ENCODE data around the gene DRC7.
A peak's percentile ranks its signal among the peaks of the same experiment; 100 is the strongest.

Gene DRC7

GRCh38 chr16:57764341-57765159, 69.9 kb downstream of the DRC7 start:
- H3K4me1 ChIP-seq (ENCODE audit: control insufficient read depth, insufficient read depth, low read length), result peaks cover 4% of the 10 kb centered on the region
- DNase-seq (ENCODE audit: low read depth), result peak; percentile 68
- H3K36me3 ChIP-seq (ENCODE audit: control insufficient read depth, insufficient read depth, low read length, severe bottlenecking), result peaks cover 26% of the 10 kb centered on the region
- no peak overlapping the region for H3K4me3 ChIP-seq (ENCODE audit: low read length)
- H3K27me3 ChIP-seq (replicated peaks; ENCODE audit: control insufficient read depth, insufficient read depth, low read length), result no peaks in the 10 kb centered on the region
- H3K9me3 ChIP-seq (ENCODE audit: control insufficient read depth, low read length), result no peaks in the 10 kb centered on the region
- no peak overlapping the region for H3K9ac ChIP-seq (ENCODE audit: low read length)

GRCh38 chr16:57765160-57765728, 70.6 kb downstream of the DRC7 start:
- DNase-seq (ENCODE audit: low read depth), result no peak
- peaks cover 33% of the 10 kb centered on the region for H3K36me3 ChIP-seq (ENCODE audit: control insufficient read depth, insufficient read depth, low read length, severe bottlenecking)
- no peak overlapping the region for H3K4me3 ChIP-seq (ENCODE audit: low read length)
- H3K9me3 ChIP-seq (ENCODE audit: control insufficient read depth, low read length), result no peaks in the 10 kb centered on the region
- H3K27me3 ChIP-seq (replicated peaks; ENCODE audit: control insufficient read depth, insufficient read depth, low read length), result no peaks in the 10 kb centered on the region
- no peak overlapping the region for H3K9ac ChIP-seq (ENCODE audit: low read length)
- peaks cover 4% of the 10 kb centered on the region for H3K4me1 ChIP-seq (ENCODE audit: control insufficient read depth, insufficient read depth, low read length)

DNA sequence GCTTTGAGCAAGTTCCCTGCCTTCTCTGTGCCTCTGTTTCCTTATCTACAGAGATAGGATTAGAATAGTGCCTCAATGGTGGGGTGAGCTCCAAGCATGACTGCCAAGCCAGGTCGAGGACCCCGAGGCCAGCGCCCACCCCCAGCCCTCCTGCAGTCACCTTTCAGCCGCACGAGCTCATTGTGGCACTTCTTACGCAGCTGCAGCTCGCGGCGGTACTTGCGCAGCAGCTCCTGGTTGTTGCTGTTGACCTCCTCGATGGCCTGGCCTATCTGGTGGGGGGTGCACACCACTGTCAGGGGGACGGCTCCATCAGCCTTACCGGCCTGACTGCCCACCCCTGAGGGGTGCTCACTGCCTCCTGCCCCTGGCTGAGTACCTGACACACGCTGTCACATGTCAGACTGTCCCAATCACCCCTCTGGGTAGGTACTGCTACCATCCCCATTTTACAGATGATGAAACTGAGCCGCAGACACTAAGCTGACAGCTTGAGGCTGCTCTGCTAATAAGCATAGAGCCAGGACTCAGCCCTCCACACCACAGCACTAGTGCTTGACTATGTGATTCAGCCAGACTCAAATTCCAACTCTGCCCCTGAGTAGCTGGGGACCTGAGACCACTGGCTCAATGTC, 72.2 kb downstream of the DRC7 start:
- no peaks in the 10 kb centered on the region for H3K27me3 ChIP-seq (replicated peaks; ENCODE audit: control insufficient read depth, insufficient read depth, low read length)
- H3K4me1 ChIP-seq (ENCODE audit: control insufficient read depth, insufficient read depth, low read length), result peaks cover 4% of the 10 kb centered on the region
- DNase-seq (ENCODE audit: low read depth), result no peak
- no peak overlapping the region for H3K9ac ChIP-seq (ENCODE audit: low read length)
- no peaks in the 10 kb centered on the region for H3K9me3 ChIP-seq (ENCODE audit: control insufficient read depth, low read length)
- peaks cover 37% of the 10 kb centered on the region for H3K36me3 ChIP-seq (ENCODE audit: control insufficient read depth, insufficient read depth, low read length, severe bottlenecking)
- no peak overlapping the region for H3K4me3 ChIP-seq (ENCODE audit: low read length)

GRCh38 chr16:57769541-57770145, 75.0 kb downstream of the DRC7 start:
- Histone ChIP-seq H3K9ac (ENCODE audit: low read length) (no peak overlapping the region), H3K27me3 (replicated peaks; ENCODE audit: control insufficient read depth, insufficient read depth, low read length) (no peaks in the 10 kb centered on the region), H3K4me3 (ENCODE audit: low read length) (no peak overlapping the region), H3K9me3 (ENCODE audit: control insufficient read depth, low read length) (no peaks in the 10 kb centered on the region), H3K4me1 (ENCODE audit: control insufficient read depth, insufficient read depth, low read length) (no peaks in the 10 kb centered on the region), H3K36me3 (ENCODE audit: control insufficient read depth, insufficient read depth, low read length, severe bottlenecking) (peaks cover 37% of the 10 kb centered on the region)
- DNase-seq (ENCODE audit: low read depth), result no peak

DNA sequence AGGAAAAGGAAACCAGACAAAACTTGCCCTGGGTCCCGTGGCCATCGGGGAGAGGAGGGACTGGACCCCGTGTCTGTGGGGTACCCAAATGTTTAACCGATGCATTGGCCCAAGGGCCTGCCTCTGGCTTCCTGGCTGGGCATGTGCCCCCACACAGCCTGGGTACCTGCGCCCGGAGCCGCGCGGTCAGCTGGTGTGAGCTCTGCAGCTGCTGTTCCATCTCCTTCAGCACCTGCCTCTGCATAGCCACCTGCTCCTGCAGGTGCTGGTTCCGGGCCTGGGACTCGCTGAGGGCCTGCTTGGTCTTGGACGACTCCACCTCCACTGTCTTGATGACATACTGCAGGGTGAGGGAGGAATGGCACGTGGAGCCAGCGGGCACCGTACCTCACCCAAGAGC, 75.8 kb downstream of the DRC7 start:
- no peak overlapping the region for H3K9ac ChIP-seq (ENCODE audit: low read length)
- H3K9me3 ChIP-seq (ENCODE audit: control insufficient read depth, low read length), result no peaks in the 10 kb centered on the region
- H3K4me1 ChIP-seq (ENCODE audit: control insufficient read depth, insufficient read depth, low read length), result no peaks in the 10 kb centered on the region

GRCh38 chr16:57771141-57771785, 76.7 kb downstream of the DRC7 start:
- Histone ChIP-seq H3K27me3 (replicated peaks; ENCODE audit: control insufficient read depth, insufficient read depth, low read length) (no peaks in the 10 kb centered on the region), H3K9me3 (ENCODE audit: control insufficient read depth, low read length) (no peaks in the 10 kb centered on the region), H3K36me3 (ENCODE audit: control insufficient read depth, insufficient read depth, low read length, severe bottlenecking) (peaks cover 38% of the 10 kb centered on the region), H3K4me3 (ENCODE audit: low read length) (no peak overlapping the region), H3K9ac (ENCODE audit: low read length) (no peak overlapping the region), H3K4me1 (ENCODE audit: control insufficient read depth, insufficient read depth, low read length) (no peaks in the 10 kb centered on the region)
- DNase-seq (ENCODE audit: low read depth), result no peak

More for the DNA sequence above, 75.8 kb downstream of the DRC7 start:
- DNase-seq (ENCODE audit: low read depth), result no peak
- peaks cover 41% of the 10 kb centered on the region for H3K36me3 ChIP-seq (ENCODE audit: control insufficient read depth, insufficient read depth, low read length, severe bottlenecking)
- no peak overlapping the region for H3K4me3 ChIP-seq (ENCODE audit: low read length)
- H3K27me3 ChIP-seq (replicated peaks; ENCODE audit: control insufficient read depth, insufficient read depth, low read length), result no peaks in the 10 kb centered on the region

- H3K4me3 ChIP-seq (ENCODE audit: low read length), result no peak overlapping the region
Measured at GRCh38 chr16:57773019-57773418, 78.4 kb downstream of the DRC7 start.

GRCh38 chr16:57773655-57774295, 79.2 kb downstream of the DRC7 start:
- Histone ChIP-seq H3K4me1 (ENCODE audit: control insufficient read depth, insufficient read depth, low read length) (no peaks in the 10 kb centered on the region), H3K9ac (ENCODE audit: low read length) (no peak overlapping the region), H3K27me3 (replicated peaks; ENCODE audit: control insufficient read depth, insufficient read depth, low read length) (no peaks in the 10 kb centered on the region), H3K9me3 (ENCODE audit: control insufficient read depth, low read length) (no peaks in the 10 kb centered on the region), H3K4me3 (ENCODE audit: low read length) (no peak overlapping the region), H3K36me3 (ENCODE audit: control insufficient read depth, insufficient read depth, low read length, severe bottlenecking) (peaks cover 30% of the 10 kb centered on the region)
- no peak for DNase-seq (ENCODE audit: low read depth)

More at GRCh38 chr16:57773019-57773418, 78.4 kb downstream of the DRC7 start:
- peaks cover 31% of the 10 kb centered on the region for H3K36me3 ChIP-seq (ENCODE audit: control insufficient read depth, insufficient read depth, low read length, severe bottlenecking)
- no peaks in the 10 kb centered on the region for H3K9me3 ChIP-seq (ENCODE audit: control insufficient read depth, low read length)
- H3K27me3 ChIP-seq (replicated peaks; ENCODE audit: control insufficient read depth, insufficient read depth, low read length), result no peaks in the 10 kb centered on the region
- H3K4me1 ChIP-seq (ENCODE audit: control insufficient read depth, insufficient read depth, low read length), result no peaks in the 10 kb centered on the region
- no peak overlapping the region for H3K9ac ChIP-seq (ENCODE audit: low read length)
- DNase-seq (ENCODE audit: low read depth), result no peak

- Histone ChIP-seq H3K27me3 (replicated peaks; ENCODE audit: control insufficient read depth, insufficient read depth, low read length) (no peaks in the 10 kb centered on the region), H3K4me1 (ENCODE audit: control insufficient read depth, insufficient read depth, low read length) (no peaks in the 10 kb centered on the region), H3K36me3 (ENCODE audit: control insufficient read depth, insufficient read depth, low read length, severe bottlenecking) (peaks cover 26% of the 10 kb centered on the region), H3K4me3 (ENCODE audit: low read length) (no peak overlapping the region), H3K9me3 (ENCODE audit: control insufficient read depth, low read length) (no peaks in the 10 kb centered on the region), H3K9ac (ENCODE audit: low read length) (no peak overlapping the region)
- no peak for DNase-seq (ENCODE audit: low read depth)
Measured at GRCh38 chr16:57774705-57775285, 80.2 kb downstream of the DRC7 start.

- no peaks in the 10 kb centered on the region for H3K27me3 ChIP-seq (replicated peaks; ENCODE audit: control insufficient read depth, insufficient read depth, low read length)
- H3K9me3 ChIP-seq (ENCODE audit: control insufficient read depth, low read length), result no peaks in the 10 kb centered on the region
- no peaks in the 10 kb centered on the region for H3K4me1 ChIP-seq (ENCODE audit: control insufficient read depth, insufficient read depth, low read length)
- H3K4me3 ChIP-seq (ENCODE audit: low read length), result no peak overlapping the region
- no peak for DNase-seq (ENCODE audit: low read depth)
- peaks cover 16% of the 10 kb centered on the region for H3K36me3 ChIP-seq (ENCODE audit: control insufficient read depth, insufficient read depth, low read length, severe bottlenecking)
- no peak overlapping the region for H3K9ac ChIP-seq (ENCODE audit: low read length)
Measured at GRCh38 chr16:57775661-57776469, 81.3 kb downstream of the DRC7 start.

Data from adipocyte (in vitro differentiated cells).